Spleen (tissue), 11 donors: Measurements from ENCODE around the gene SELENOS. TPM values are rescaled to one million over a fixed set of nuclear protein-coding genes. Genes with fewer than 3 reads are reported as not detected.

Source experiments
- DNase-seq: peaks from one replicate; pipeline ENCODE4 v3.0.0-alpha.2; 2020
- H3K27ac ChIP-seq, 8 donors: fragments of 200-600 bp; sonication (generic) in 7 of 8; 1 replicate in 4 of 8; 2 replicates in 4 of 8; pipeline versions ENCODE4 v1.5.0 to v1.8.0; 2016 to 2021; ENCODE audit warnings: inconsistent platforms in 4 of 8, mild to moderate bottlenecking in 4 of 8, moderate library complexity in 1 of 8
- H3K27me3 ChIP-seq, 7 donors: fragments of 200-600 bp; sonication (generic) in 6 of 7; replicated peaks in 1 of 7; 1 replicate in 4 of 7; 2 replicates in 3 of 7; pipeline versions ENCODE4 v1.5.0 to v1.8.0; 2016 to 2021; ENCODE audit warnings: inconsistent platforms in 3 of 7, mild to moderate bottlenecking in 1 of 7
- H3K36me3 ChIP-seq, 6 donors: fragments of 200-600 bp; sonication (generic) in 5 of 6; 1 replicate in 4 of 6; 2 replicates in 2 of 6; pipeline versions ENCODE4 v1.5.0 to v1.8.0; 2016 to 2021; ENCODE audit warnings: inconsistent platforms in 2 of 6
- H3K4me1 ChIP-seq, 6 donors: fragments of 200-600 bp; sonication (generic) in 5 of 6; 1 replicate in 3 of 6; 2 replicates in 3 of 6; pipeline versions ENCODE4 v1.5.0 to v1.8.0; 2016 to 2021; ENCODE audit warnings: inconsistent platforms in 3 of 6
- H3K4me3 ChIP-seq, 8 donors: fragments of 200-600 bp; sonication (generic) in 7 of 8; 1 replicate in 4 of 8; 2 replicates in 4 of 8; pipeline versions ENCODE4 v1.5.0 to v1.8.0; 2016 to 2021; ENCODE audit warnings: inconsistent platforms in 4 of 8, mild to moderate bottlenecking in 4 of 8, moderate library complexity in 2 of 8
- H3K9me3 ChIP-seq, 8 donors: fragments of 200-600 bp; sonication (generic) in 7 of 8; 1 replicate in 4 of 8; 2 replicates in 4 of 8; pipeline versions ENCODE4 v1.5.0 to v1.8.0; 2016 to 2021; ENCODE audit warnings: inconsistent platforms in 4 of 8
- POLR2A ChIP-seq, 3 donors: fragments of 450-650 bp; IDR thresholded peaks; one replicate each; pipeline ENCODE4 v1.5.1; 2017; ENCODE audit warnings: antibody characterized with exemption in 3 of 3, mild to moderate bottlenecking in 1 of 3
- POLR2AphosphoS5 ChIP-seq, 3 donors: sonication (generic); formaldehyde crosslinking; IDR thresholded peaks; one replicate each; pipeline ENCODE4 v1.5.1; 2017; ENCODE audit warnings: antibody characterized with exemption in 3 of 3
- WGBS, 5 donors: extraction: QIAGEN DNeasy Blood & Tissue Kit in 3 of 5; methylation state at CpG; one replicate each; pipeline versions ENCODE4 v1.1.5 to v1.1.7; 2013 to 2018; 5-methylcytosine and 5-hydroxymethylcytosine counted together
- intact Hi-C: fragments of 100-400 bp; cut with DNase I; formaldehyde crosslinking; loops from one replicate; pipeline ENCODE4 v1.15.0; 2023; ENCODE audit warnings: low total_unique reads
- polyA plus RNA-seq, 3 donors: library from polyadenylated mRNA; stranded (reverse); fragments of 200-250 nt; gene quantifications; one replicate each; pipeline ENCODE4 v1.2.1, GENCODE V29; 2013
- total RNA-seq, 7 donors: library from RNA; depleted of rRNA in 3 of 7; stranded (reverse); fragments of >200 nt in 3 of 7; fragmentation: NEBNext Ultra II Directional in 4 of 7; extraction: Animal tissue kit (Norgen Biotek cat#: 25700) in 4 of 7; gene quantifications; one replicate each; pipeline versions ENCODE4 v1.1.0 to v1.2.1, GENCODE V29; 2016 to 2021
- TF ChIP-seq, protein P1 (sequence below), 11 experiments: fragments of 200-600 bp in 7 of 11; fragments of 450-650 bp in 4 of 11; sonication (generic) in 4 of 11; IDR thresholded peaks in 8 of 11; conservative IDR thresholded peaks in 3 of 11; 1 replicate in 7 of 11; 2 replicates in 4 of 11; pipeline versions ENCODE4 v1.4.0 to v1.8.0; 2016 to 2021; ENCODE audit warnings: antibody characterized with exemption in 11 of 11, inconsistent platforms in 4 of 11, mild to moderate bottlenecking in 1 of 11
- donor health status: healthy with polysubstance abuse.
- donor health status: DM: no; HTN: no; CAD: no; lungs with moderate emphysema.
- donor health status: DM: no; HTN: no; CAD: no.
- donor health status: Bipolar disorder and iron deficiency.
- donor health status: healthy.
- donor health status: DM: no; HTN: no; CAD: no.
- donor health status: DM: yes; HTN: yes; CAD: no.

SELENOS gene
- total and polyA plus RNA-seq, 10 donors = 25.7 to 109 (median 57.3) TPM

GRCh38 chr15:101262551-101262950 lies 14.7 kb downstream of the SELENOS start:
- no peak for DNase-seq
- H3K36me3 ChIP-seq = no peaks in the 10 kb centered on the region
- WGBS, 5 donors = 77 to 95% (median 85%) methylated on average over 4 of the region's 4 CpGs
- no peaks in the 10 kb centered on the region for H3K27me3 ChIP-seq
- H3K27ac ChIP-seq = no peak overlapping the region
- H3K9me3 ChIP-seq = no peaks in the 10 kb centered on the region
- peaks cover 11 to 45% (median 28%) of the 10 kb centered on the region in 6 donors for H3K4me1 ChIP-seq
- H3K4me3 ChIP-seq = no peak overlapping the region
- TF ChIP-seq POLR2AphosphoS5 (IDR thresholded peaks at IDR 0.05) (no peak), POLR2A (IDR thresholded peaks at IDR 0.05) (no peak)
- TF ChIP-seq, protein P1, sequence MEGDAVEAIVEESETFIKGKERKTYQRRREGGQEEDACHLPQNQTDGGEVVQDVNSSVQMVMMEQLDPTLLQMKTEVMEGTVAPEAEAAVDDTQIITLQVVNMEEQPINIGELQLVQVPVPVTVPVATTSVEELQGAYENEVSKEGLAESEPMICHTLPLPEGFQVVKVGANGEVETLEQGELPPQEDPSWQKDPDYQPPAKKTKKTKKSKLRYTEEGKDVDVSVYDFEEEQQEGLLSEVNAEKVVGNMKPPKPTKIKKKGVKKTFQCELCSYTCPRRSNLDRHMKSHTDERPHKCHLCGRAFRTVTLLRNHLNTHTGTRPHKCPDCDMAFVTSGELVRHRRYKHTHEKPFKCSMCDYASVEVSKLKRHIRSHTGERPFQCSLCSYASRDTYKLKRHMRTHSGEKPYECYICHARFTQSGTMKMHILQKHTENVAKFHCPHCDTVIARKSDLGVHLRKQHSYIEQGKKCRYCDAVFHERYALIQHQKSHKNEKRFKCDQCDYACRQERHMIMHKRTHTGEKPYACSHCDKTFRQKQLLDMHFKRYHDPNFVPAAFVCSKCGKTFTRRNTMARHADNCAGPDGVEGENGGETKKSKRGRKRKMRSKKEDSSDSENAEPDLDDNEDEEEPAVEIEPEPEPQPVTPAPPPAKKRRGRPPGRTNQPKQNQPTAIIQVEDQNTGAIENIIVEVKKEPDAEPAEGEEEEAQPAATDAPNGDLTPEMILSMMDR (IDR thresholded peaks at IDR 0.05 in 8 of 11, conservative IDR thresholded peaks at IDR 0.05 in 3 of 11) = no peak
- intact Hi-C loops = loop anchor here (10.0 kb wide), 1 partner anchor 638 kb away; no protein-coding TSS in a partner anchor

GRCh38 chr15:101258238-101259144 lies 18.8 kb downstream of the SELENOS start:
- Histone ChIP-seq H3K27me3 (no peaks in the 10 kb centered on the region), H3K9me3 (no peaks in the 10 kb centered on the region), H3K27ac (no peak overlapping the region), H3K36me3 (no peaks in the 10 kb centered on the region), H3K4me1 (peaks cover 0 to 44% (median 23%) of the 10 kb centered on the region in 6 donors), H3K4me3 (no peak overlapping the region)
- WGBS, 5 donors = 29 to 42% (median 41%) methylated on average over 8 to 11 of the region's 11 CpGs
- intact Hi-C loops = loop anchor here (2.0 to 10.0 kb wide), 2 partner anchors 134 to 170 kb away; no protein-coding TSS in a partner anchor
- TF ChIP-seq POLR2A (IDR thresholded peaks at IDR 0.05) (no peak), POLR2AphosphoS5 (IDR thresholded peaks at IDR 0.05) (no peak)
- TF ChIP-seq, protein P1 (IDR thresholded peaks at IDR 0.05 in 8 of 11, conservative IDR thresholded peaks at IDR 0.05 in 3 of 11) = peak; percentile 70 to 91 (median 85)
- peak; percentile 75 for DNase-seq

- Histone ChIP-seq H3K27me3 (no peaks in the 10 kb centered on the region), H3K9me3 (no peaks in the 10 kb centered on the region), H3K36me3 (no peaks in the 10 kb centered on the region), H3K27ac (no peak overlapping the region), H3K4me3 (no peak overlapping the region), H3K4me1 (peaks cover 7 to 58% (median 35%) of the 10 kb centered on the region in 6 donors)
- WGBS, 5 donors = 90 to 95% (median 92%) methylated on average over 6 of the region's 6 CpGs
- no peak for TF ChIP-seq POLR2A (IDR thresholded peaks at IDR 0.05)
- TF ChIP-seq, protein P1 (IDR thresholded peaks at IDR 0.05 in 8 of 11, conservative IDR thresholded peaks at IDR 0.05 in 3 of 11) = peak in 2 of 11 experiments; percentile 7 to 8
- DNase-seq = no peak
- intact Hi-C loops = loop anchor here (10.0 kb wide), 1 partner anchor 132 kb away; no protein-coding TSS in a partner anchor
Measured at GRCh38 chr15:101256757-101257156, 20.5 kb downstream of the SELENOS start.
